H1 (cell line): Measurements from ENCODE around the gene CPEB1. TPM values are rescaled to one million over a fixed set of nuclear protein-coding genes. Genes with fewer than 3 reads are reported as not detected.

Experiments
- CTBP2 ChIP-seq: IDR thresholded peaks from 2 replicates; pipeline ENCODE4 v1.7.0; 2011; ENCODE audit warnings: borderline replicate concordance, mild to moderate bottlenecking, moderate library complexity, mixed read lengths, low read length; ENCODE audit not compliant: insufficient read depth, insufficient read length
- POLR2AphosphoS5 ChIP-seq: IDR thresholded peaks from 2 replicates; pipeline ENCODE4 v1.6.1; 2011; ENCODE audit warnings: low read depth, low read length
- polyA plus RNA-seq, 7 experiments: library from polyadenylated mRNA; depleted of rRNA in 3 of 7; stranded (reverse) in 5 of 7; unstranded in 2 of 7; fragments of >200 nt in 5 of 7; fragments of 200-250 nt in 2 of 7; gene quantifications; 1 replicate in 5 of 7; 2 replicates in 1 of 7; 4 replicates in 1 of 7; pipeline versions ENCODE4 v1.2.1 to v1.2.3, GENCODE V29; 2011 to 2013; ENCODE audit warnings: missing spikeins in 2 of 7, mixed read lengths in 2 of 7
- total RNA-seq: library from RNA; stranded (reverse); fragmentation: NEBNext Ultra II Directional; extraction: Animal tissue kit (Norgen Biotek cat#: 25700); gene quantifications from 2 replicates; pipeline ENCODE4 v1.2.1, GENCODE V29; 2021

CPEB1 gene
- total and polyA plus RNA-seq, 2 of the 8 experiments (the other 6 are each of a cell fraction or from before 2014, with no cell fraction given): 4.4 to 4.5 TPM

GRCh38 chr15:82595766-82596165, 51.4 kb downstream of the CPEB1 start (continued):
- TF ChIP-seq CTBP2 (no peak), POLR2AphosphoS5 (no peak)
